AG09319 (cell line): ENCODE measurements around the gene GMCL2.

Experiments used
- DNase-seq: peaks from one replicate; pipeline ENCODE4 v3.0.0-alpha.2; 2010; ENCODE audit warnings: low read depth; ENCODE audit errors: extremely low read depth
- TF ChIP-seq, protein P1 (sequence below): IDR thresholded peaks from 2 replicates; pipeline ENCODE4 v1.5.1; 2011; ENCODE audit warnings: low read depth, mild to moderate bottlenecking, inconsistent platforms, low read length, moderate library complexity

GMCL2 gene

DNA sequence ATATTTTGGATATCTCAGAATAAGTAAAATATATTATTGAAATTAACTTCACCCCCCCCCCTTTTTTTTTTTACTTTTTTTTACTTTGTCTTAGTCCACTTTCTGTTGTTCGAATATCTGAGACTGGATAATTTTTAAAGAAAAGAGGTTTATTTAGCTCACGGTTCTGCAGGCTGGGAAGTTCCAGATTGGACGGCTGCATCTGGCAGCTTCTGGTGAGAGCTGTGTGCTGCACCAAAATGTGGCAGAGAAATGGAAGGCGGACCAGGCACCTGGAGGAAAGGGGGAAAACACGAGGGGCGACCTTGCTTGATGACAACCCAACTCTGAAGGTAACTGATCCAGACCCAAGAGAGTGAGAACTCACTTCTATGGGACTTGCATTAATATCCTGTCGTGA is 5.6 kb upstream of the GMCL2 start:
- no peak for DNase-seq
- TF ChIP-seq, protein P1, sequence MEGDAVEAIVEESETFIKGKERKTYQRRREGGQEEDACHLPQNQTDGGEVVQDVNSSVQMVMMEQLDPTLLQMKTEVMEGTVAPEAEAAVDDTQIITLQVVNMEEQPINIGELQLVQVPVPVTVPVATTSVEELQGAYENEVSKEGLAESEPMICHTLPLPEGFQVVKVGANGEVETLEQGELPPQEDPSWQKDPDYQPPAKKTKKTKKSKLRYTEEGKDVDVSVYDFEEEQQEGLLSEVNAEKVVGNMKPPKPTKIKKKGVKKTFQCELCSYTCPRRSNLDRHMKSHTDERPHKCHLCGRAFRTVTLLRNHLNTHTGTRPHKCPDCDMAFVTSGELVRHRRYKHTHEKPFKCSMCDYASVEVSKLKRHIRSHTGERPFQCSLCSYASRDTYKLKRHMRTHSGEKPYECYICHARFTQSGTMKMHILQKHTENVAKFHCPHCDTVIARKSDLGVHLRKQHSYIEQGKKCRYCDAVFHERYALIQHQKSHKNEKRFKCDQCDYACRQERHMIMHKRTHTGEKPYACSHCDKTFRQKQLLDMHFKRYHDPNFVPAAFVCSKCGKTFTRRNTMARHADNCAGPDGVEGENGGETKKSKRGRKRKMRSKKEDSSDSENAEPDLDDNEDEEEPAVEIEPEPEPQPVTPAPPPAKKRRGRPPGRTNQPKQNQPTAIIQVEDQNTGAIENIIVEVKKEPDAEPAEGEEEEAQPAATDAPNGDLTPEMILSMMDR = no peak

DNA sequence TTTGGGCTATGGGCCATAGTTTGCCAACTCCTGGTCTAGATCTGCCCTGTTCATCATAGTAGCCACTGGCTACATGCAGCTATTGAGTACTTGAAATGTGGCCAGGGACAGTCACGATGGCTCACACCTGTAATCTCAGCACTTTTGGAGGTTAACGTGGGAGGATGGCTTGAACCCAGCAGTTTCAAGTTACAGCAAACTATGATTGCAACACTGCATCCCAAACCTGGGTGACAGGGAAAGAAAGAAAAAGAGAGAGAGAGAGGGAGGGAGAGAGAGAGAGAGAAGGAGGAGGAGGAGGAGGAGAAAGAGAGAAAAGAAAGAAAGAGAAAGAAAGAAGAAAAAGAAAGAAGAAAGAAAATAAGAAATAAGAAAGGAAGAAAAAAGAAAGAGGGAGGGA is 5.1 kb upstream of the GMCL2 start:
- TF ChIP-seq, protein P1 = no peak

DNA sequence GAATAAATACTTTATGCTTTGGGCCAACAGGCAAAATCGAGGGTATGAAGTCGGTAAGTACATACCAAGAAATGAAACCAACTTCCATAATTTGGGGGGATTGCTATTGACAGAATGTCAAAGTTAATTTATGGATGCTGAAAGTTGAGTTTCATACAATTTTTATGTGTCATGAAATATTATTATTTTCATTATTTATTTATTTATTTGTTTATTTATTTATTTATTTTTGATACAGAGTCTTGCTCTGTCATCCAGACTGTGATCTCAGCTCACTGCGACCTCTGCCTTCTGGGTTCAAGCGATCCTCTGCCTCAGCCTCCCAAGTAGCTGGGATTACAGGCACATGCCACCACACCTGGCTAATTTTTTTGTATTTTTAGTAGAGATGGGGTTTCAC is 4.5 kb upstream of the GMCL2 start:
- no peak for DNase-seq
- TF ChIP-seq, protein P1 = no peak

More for the DNA sequence above, 5.1 kb upstream of the GMCL2 start:
- DNase-seq = no peak

DNA sequence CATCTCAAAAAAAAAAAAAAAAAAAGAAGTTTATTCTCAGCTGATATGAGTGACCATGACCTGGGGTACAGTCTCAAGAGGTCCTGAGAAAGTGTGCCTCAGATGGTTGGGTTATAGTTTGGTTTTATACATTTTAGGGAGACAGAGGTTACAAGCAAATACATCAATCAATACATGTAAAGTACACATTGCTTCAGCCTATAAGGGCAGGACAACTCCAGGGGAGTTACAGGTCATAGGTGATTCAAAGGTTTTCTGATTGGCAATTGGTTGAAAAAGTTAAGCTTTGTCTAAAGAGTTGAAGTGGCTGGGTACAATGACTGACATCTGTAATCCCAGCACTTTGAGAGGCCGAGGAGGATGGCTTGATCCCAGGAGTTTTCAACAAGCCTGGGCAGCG is 2.3 kb upstream of the GMCL2 start:
- no peak for DNase-seq

DNA sequence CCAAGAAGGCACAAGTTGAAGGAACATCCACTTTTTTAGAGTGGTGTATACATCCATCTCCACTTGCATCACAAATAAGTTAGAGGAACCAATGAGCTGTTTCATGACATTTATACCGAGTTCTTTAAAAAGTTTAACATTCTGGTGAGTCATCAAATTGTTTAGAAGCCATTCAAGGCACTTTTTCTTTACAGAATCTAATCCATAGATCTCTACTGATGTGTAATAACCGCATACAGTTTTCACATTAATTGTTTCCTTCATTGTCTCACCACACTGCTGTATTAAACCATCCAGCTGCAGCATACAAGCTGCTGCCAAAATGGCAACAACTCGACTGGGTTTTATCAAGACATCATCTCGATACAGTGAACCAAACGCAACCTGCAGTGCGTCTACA is 744 bp downstream of the GMCL2 start:
- TF ChIP-seq, protein P1 = no peak

More for the DNA sequence above, 2.3 kb upstream of the GMCL2 start:
- TF ChIP-seq, protein P1 = no peak

DNA sequence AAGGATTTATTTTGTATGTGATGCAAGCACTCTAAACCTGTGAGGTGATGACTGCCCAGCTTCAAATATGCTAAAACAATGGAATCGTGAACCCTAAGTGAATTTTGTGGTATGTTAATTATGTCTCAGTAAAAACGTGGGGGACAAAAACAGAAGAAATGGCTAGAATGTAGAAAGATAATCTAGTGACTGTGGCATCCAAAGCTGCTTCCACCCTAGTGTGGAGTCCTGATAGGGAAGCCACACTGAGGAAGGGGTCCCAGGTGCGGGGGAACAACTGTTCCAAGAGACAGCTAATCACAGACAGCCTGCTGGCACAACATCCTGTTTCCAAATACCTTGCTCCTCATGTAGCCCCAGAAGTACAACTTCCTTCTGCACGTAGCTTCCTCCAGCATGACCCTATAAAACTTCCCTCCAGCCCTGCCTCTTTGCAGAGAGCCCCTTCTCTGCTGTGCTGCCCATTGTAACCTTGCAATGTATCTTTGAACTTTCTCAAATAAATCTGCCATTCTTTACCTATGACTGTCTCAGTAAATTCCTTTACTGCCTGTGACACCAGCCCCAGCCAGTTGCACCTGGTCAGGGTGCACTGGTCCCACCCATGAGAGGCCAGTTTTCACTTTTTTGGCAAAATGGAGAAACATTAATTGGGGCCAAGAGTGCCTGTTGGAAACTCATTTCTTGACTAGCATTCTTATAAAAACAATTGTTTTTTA is 4.9 kb downstream of the GMCL2 start:
- DNase-seq = no peak
- TF ChIP-seq, protein P1 = no peak

More for the DNA sequence above, 744 bp downstream of the GMCL2 start:
- no peak for DNase-seq

DNA sequence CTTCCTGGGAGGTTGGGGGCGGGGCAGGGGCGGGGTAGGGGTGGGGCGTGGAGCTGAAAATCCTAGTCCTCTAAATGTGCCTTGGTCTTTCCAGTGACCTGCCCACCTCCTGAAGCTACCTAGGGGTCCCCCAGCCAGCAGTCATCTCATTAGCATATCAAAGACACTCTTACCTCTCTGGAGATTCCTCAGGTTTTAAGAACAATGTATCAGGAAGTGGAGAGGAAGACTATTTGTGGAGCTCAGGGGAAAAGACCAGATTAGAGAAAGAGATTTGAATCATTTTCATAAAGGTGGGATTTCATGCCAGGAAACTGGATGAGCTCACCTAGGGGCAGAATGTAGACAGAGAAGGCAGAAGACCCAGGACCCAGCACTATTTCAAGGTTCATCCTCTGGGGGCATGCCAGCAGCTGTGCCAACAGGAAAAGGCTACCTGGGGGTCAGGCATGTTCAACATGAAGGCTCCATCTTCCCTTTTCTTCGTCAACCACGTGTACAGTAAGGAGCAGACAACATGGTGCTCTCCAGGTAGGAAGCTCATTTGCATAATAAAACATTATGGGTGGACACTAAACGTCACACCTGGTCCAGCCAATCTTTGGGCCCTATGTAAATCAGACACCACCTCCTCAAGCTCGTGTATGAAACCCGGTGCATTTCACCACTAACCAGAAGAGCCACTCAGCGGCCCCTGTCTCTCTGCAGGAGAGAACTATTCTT is 6.9 kb downstream of the GMCL2 start:
- DNase-seq = no peak
- TF ChIP-seq, protein P1 = no peak
